Activated CD4-positive, alpha-beta T cell treated with anti-CD3 and anti-CD28 coated beads, Interleukin-2, amount 50 U/mL, for 48 hours (primary cell): Measurements from ENCODE around the gene AQP5.

ENCODE experiments used
- DNase-seq, 2 experiments: peaks; one replicate each; pipeline ENCODE4 v3.0.0-alpha.2; 2020

The AQP5 gene

GRCh38 chr12:49932533-49933130 is 29.0 kb upstream of the AQP5 start:
- no peak for DNase-seq

DNA sequence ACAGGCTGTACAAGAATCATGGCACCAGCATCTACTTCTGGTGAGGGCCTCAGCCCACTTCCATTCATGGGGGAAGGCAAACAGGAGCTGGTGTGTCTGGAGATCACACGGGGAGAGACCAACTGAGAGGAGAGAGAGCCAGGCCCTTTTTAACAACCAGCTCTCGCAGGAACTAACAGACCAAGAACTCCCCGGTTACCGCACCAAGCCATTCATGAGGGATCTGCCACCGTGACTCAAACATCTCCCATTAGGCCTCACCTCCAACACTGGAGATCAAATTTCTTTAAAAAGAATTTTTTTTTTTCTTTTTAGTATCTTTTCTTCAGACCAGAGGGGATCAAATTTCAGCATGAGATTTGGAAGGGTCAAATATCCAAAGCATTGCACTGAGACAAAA is 27.9 kb upstream of the AQP5 start:
- no peak for DNase-seq

GRCh38 chr12:49934505-49934904 is 27.2 kb upstream of the AQP5 start:
- no peak for DNase-seq

DNA sequence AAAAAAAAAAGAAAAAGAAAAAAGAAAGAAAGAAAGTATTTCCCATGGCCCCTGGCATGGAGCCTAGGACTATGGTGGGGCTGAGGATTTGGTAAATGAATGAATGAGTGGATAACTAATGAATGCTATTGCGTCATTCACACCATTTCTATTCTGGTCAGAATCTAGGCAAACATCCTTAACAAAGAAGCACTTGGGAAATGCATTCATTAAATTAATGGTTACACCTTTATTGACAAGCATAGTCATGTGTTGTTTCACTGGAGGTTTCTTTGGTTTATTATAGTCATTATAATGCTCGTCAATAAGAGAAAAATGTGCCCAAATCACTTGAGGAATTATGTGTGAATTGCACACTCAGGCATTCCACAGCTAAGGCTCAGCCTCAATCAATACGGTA is 24.7 kb upstream of the AQP5 start:
- DNase-seq: no peak

DNA sequence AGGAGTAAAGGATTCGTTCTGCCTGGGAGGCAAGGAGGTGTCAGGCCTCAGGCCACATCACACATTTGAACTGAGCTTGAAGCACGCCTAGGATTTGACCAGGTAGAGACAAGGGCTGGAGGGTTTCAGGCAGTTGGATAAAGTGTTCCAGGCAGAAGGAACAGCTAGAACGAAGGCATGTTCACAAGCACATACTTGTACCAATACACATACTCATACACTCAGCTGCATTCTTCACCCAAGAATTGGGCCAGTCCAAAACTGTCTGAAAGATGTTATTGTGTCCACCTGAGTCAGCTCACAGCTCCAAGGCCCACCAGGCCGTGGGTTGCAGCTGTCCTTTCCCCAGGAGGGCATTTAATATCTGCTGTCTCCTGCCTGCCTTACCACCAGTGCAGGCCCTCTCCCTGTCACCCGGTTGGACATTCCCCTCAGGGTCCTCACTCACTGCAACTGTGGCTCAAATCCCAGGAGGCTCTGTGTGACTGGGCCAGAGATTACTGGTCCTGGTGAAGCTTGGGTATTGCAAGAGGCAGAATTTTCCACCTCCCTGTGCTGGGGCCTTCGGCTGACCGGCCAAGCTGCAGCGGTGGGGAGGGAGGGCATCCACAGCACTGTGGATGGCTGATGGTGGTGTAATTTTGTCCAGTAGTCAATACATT is 23.9 kb upstream of the AQP5 start:
- DNase-seq: no peak

- no peak for DNase-seq
Observed at GRCh38 chr12:49939307-49939706, 22.4 kb upstream of the AQP5 start.

DNA sequence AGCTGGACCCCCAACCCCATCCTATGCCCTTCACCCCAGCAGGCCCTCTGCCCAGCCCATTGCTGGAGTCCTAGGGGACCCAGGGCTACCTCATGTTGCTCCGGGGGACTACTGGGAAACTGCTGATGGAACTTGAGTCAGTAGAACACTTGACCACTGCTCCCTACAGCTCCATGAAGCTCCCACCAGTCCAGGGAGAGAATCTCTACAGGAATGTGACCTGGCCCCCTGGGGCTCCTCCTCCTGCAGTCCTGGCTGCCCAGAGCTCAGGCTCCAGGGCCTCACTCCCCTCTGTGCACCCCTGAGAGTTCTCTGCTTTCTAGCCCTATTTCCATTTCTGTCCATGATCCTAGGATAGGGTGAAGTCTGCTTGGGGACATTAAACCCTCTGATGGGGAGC is 22.0 kb upstream of the AQP5 start:
- no peak for DNase-seq

- DNase-seq: no peak
Observed at GRCh38 chr12:49941556-49942511, 19.8 kb upstream of the AQP5 start.

GRCh38 chr12:49942512-49942893 is 19.2 kb upstream of the AQP5 start:
- no peak for DNase-seq

GRCh38 chr12:49942921-49943624 is 18.6 kb upstream of the AQP5 start:
- DNase-seq: peak in 1 of 2 experiments; percentile 14

DNA sequence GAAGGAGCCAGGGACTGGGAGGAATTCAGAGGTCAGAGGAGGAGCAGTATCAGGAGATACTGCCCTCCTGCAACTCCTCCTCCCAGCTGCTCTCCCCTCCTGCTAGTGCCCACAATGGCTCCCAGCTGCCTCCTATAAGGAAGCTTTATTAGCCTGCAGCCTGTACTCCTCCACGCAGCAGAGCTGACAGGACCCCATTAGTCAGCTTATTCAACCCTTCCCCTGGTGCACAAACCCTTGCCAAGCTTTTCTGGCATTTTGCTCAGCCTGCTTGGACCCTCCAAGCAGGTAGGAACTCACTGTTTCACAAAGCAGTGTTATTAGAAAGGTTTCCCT is 18.1 kb upstream of the AQP5 start:
- no peak for DNase-seq

GRCh38 chr12:49944046-49944445 is 17.6 kb upstream of the AQP5 start:
- no peak for DNase-seq

DNA sequence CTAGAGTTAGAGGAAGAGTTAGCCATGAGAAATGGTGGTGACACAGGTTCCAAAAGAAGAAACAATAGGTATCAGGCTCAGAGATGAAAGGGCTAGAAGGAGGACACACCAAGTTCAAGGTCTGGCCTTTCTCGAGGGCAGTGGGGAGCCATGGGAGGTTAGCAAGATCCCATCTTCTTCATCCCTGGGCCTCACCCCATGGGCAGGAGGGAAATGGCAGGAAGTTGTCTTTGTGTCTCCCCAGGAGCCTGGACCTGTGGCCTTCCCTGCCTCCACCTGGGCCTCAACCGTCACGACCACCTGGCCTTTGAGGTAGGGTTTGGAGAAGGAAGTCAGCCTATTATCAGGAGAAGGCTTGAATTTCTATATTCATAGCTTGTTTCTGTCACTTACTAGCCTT is 17.0 kb upstream of the AQP5 start:
- DNase-seq: no peak

GRCh38 chr12:49945394-49946080 is 16.1 kb upstream of the AQP5 start:
- peak; percentile 94 to 95 for DNase-seq

DNA sequence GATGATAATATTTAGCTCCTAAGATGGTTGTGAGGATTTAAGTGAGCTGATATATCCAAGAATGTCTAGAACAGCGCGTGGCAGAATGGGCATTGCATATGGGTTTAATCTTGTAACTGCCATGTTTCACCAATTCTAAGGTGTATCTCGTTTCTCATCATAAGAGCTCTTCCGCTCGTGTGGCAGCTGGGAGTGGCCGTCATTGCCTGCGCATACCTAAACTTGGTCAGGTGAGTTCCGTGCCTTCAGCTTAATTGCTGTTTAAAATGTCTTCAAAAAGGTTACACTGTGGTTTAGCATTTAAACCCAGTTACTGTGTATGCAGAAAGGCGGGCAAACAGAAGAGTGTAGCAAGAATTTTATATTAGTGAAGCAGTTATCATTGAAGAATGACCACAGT is 15.6 kb upstream of the AQP5 start:
- DNase-seq: no peak

DNA sequence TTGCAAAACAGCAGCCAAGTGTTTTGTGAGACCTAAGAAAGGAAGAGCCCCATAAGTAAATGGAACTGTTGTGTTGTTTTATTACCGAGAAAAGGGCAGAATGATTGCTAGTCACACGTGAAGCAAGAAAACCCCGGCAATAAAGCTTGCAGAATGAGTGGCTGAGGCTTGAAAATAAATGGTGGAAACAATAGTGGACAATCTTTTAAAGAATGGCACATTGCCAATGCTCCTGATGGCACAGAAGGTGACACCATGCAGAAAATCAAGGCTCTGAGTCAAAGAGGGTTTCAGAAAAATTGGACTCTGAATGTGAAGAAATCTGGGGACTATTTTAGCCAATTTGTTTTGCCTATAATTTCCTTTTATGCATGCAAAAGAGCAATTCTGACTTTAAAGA is 15.2 kb upstream of the AQP5 start:
- no peak for DNase-seq

GRCh38 chr12:49947593-49948226 is 14.0 kb upstream of the AQP5 start:
- no peak for DNase-seq

- DNase-seq: no peak
Observed at GRCh38 chr12:49948866-49949845, 12.5 kb upstream of the AQP5 start.

- DNase-seq: no peak
Observed at GRCh38 chr12:49949866-49950265, 11.8 kb upstream of the AQP5 start.

DNA sequence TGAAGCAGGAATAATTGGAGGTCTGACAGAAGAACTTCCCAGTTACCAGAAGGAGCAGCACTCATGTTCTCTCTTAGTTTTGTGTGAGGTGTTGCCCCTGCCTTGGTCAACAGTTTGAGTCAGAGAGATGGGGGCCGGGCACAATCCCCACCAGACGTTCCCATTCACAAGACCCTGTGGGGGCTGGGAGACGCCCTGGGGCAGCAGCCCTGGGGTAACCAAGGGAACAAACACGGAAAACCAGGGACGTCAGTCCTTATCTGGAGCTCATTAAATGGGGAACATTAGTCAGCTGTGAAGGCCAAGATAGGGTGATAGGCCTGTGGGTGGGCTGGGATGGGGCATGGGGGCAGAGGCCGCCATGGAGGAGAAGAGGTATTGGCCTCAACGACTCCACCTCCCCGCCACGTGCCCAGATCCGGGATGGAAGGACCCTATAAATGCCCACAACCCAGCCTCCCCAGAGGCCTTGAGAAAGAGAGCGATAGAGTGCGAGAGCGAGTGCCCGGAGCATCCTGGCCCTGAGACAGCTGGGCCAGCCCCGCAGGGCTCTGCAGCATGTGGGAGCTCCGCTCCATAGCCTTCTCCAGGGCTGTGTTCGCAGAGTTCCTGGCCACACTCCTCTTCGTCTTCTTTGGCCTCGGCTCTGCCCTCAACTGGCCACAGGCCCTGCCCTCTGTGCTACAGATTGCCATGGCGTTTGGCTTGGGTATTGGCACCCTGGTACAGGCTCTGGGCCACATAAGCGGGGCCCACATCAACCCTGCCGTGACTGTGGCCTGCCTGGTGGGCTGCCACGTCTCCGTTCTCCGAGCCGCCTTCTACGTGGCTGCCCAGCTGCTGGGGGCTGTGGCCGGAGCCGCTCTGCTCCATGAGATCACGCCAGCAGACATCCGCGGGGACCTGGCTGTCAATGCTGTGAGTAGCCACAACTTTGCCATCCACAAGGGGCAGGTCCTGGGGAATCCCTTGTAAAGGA is 11.1 kb upstream of the AQP5 start, which contains the start of gene AQP2:
Gene AQP2 (plus strand): TSS at position 465 of the 979 bp plus-strand sequence. CDS start 94 bp downstream, at position 559.
- DNase-seq: no peak
